RPMI7951 (cell line): Measurements from ENCODE around the gene CEP72. TPM values are rescaled to one million over a fixed set of nuclear protein-coding genes. Genes with fewer than 3 reads are reported as not detected.
A peak's percentile ranks its signal among the peaks of the same experiment; 100 is the strongest.

Experiments
- DNase-seq: peaks from one replicate; pipeline ENCODE4 v3.0.0-alpha.2; 2012; ENCODE audit warnings: low read depth
- total RNA-seq: library from RNA; depleted of rRNA; stranded (reverse); fragments of >200 nt; shearing (Covaris generic); gene quantifications from 2 replicates; pipeline ENCODE4 v1.2.3, GENCODE V29; 2014

CEP72 gene
- total RNA-seq, 1 experiment from 2014 or later, result 3.7 TPM

DNA sequence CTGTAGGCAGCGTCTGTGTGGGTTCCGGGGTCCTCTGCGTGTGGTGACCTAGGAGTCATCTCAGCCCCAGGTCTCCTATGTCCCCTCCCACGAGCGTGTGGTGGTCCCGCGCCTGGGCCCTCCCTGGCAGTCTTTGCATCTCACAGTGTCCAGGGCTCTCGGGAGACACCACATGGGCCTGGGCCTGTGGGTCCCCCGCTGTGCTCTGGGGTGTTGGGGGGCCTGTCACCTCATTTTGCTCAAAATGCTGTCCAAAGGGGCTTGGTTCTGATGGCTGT lies 27.1 kb downstream of the CEP72 start:
- no peak for DNase-seq

DNA sequence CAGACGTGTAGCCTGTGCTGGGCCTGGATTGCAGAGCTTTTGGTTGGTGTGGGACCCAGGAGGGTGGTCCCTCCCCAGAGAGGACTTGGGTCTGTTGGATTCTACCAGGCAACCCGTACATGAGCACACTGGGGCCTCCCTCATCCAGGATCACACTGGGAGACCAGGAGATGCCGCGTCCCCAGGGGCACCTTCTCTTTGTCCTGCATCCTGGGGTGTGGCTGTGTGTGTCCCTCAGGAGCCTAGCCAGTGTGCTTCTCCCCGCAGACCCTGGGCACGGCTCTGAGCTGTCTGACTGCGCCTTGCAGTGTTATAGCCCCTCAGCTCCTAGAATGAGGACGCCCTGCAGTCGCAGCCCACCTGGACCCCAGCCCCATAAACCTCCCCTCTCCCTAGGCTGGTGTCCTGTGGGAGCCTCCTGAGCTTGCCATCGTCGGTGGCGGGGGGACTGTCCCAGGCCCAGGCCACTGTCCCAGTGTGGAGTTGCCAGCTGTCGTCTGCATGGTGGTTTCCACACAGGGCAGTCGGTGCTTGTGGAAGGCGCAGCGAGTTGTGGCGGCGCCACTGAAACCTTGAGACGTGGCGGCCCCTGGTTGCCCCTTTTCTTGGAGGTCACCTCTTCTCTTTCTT lies 27.6 kb downstream of the CEP72 start:
- DNase-seq, result no peak

DNA sequence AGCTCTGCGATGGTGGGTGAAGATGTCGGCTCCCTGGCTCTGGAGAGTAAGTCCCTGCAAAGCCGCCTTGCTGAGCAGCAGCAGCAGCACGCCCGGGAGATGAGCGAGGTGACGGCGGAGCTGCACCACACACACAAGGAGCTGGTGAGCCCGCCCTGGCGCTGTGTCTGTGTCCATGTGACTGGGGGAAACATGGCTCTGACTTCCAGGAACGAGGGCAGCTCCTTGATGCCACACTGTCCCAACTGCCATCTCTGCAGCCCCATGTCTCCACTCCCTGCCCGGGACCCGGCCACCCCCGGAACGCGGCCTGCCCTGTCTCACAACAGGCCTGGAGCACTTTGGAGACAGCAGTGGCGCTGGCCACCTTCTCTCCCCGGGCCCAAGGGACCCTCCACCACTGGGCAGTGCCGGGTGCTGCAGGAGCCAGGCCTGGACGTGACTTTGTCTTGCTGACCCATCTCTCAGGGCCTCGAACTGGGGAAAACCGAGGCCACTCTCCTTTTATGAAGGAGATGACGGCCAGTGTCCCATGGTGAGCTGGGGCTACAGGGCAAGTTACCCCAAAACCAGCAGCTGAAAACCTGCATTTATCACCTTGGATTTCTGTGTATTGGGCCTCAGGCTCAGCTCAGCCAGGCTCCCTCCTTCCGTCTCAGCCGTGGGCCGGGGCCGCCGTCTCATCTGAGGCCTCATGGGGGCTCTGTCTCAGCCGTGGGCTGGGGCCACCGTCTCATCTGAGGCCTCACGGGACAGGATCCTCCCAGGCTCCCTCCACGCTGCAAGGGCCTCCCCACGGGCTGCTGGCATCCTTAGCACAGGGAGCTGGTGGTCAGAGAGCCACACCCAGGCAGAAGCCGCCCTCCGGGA lies 28.6 kb downstream of the CEP72 start:
- DNase-seq, result no peak

DNA sequence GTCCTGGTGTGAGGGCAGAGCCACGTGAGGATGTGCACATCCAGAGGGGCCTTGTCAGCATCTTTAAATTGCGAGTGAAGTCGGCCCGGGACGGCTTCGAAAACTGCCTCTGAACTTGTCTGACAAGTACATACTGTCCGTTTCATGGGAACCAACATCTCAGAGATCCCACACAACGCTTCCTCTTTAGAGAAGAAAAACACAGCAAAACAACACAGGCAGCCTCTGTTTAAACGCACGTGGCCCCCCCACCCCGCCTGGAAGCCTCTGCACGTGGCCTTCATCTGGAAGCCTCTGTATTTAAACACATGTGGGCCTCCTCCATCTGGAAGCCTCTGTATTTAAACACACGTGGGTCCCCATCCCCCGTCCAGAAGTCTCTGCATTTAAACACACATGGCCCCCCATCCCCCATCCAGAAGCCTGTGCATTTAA lies 29.2 kb downstream of the CEP72 start:
- no peak for DNase-seq

DNA sequence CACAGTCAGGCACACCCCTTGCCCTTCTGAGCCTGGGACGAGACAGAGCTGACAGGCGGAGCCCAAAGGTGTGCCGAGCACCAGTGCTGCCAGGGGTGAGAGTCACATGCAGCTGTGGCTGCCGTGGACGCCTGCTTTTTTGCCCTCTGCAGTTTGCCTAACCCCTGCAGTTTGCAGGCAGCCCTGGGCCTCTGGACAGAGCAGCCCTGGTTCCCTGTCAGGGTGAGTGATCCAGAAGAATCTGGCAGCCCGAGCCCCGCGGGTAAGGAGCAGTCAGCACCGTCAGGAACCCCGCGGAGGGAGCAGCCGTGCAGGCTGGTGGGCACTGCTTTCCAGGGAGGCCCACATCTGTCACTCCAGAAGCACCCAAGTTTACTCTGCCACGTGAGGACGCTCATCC lies 30.3 kb downstream of the CEP72 start:
- DNase-seq, result no peak

DNA sequence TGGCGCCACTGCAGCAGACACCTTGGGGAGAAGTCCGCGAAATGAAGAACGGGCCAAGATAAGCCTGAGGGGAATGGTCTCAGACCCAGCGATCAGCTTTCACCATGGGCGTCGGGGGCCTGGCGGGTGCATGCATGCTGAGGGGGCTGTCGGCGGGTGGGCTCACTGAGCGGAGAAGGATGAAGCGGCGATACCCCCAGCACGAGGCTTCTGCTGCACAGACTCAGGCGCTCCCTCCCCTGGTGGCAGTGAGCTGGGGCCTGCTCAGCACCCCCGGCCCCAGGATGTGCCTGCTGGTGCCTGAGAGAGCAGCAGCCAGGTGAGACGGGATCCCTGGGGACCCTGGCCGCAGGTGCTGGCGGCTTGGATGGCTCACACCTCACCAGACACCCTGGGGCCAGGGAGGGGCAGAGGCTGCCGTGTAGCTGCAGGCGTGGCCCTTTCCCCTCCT lies 31.2 kb downstream of the CEP72 start:
- DNase-seq, result no peak

DNA sequence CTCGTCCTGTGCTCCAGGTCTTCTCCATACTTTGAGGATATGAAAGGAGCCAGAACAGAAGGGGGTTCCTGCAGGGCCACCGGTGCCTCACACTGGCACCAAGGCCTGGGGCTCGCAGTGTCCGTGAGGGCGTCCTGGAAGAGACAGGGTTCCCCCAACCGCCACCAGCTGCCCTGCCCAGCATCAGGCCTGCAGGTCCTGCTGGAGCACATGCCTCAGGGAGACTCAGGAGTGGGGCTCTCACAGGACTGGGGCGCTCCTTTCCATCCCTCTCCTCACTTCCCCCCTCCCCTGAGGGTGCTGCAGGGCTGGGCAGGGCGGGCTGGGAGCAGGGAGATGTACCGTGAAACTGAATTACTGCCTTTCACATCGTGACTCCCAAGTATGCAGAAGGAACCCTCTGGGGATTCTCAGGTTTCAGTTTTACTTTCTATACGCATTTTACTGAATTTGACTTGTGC lies 31.7 kb downstream of the CEP72 start:
- no peak for DNase-seq

DNA sequence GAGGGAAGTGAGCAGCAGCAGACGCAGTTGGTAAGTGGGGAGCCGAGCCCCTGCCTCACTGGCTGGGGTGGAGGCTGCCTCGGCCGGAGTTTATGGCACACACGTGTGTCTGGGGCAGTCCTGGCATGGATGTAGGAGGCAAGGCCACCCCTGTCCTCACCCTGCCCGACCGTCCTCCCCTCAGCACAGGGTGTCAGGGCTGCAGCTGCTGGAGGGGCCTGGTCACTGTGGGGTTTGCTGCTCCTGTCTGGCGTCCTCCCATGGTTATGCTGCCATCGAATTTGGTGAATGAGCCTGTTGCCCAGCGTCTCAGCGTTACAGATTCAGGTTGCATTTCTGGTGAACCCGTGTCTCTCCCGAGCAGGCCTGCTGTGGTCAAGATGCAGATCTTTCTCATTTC lies 32.4 kb downstream of the CEP72 start:
- no peak for DNase-seq

DNA sequence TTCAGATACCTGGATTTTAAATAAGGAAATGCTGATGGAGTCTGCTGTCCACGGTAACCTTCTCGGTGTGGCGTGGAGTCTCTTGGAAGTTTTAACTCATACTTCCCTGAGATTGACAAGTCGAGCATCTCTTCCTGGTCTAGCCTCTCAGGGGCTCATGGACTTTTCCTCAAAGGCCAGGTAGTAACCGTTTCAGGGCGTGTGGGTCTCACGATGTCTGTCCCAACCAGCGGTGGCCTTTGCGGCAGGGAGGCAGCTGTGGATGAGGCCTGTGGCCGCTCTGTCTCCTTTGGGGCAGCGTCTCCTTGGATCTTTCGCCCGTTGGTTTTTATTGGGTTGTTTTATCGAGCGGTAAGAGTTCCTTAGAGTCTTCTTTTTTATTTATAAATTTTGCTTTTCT lies 32.8 kb downstream of the CEP72 start:
- no peak for DNase-seq

DNA sequence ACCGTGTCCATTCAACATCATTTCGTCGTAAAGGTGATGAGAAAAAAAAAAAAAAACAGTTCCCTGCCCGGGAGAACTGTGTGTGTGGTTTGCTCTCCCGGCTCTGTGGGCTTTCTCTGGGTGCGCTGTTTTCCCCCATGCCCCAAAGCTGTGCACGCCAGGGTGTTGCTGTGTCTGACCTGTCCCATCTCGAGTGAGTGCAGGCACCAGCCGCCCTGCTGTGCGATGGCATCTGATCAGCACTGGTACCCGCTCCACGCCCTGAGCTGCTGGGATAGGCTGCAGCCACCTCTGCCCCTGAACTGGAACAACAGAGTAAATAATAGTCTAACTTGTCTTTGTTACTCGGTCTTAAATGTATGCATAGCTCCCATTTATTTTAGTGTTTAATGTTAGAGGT lies 33.3 kb downstream of the CEP72 start:
- no peak for DNase-seq

DNA sequence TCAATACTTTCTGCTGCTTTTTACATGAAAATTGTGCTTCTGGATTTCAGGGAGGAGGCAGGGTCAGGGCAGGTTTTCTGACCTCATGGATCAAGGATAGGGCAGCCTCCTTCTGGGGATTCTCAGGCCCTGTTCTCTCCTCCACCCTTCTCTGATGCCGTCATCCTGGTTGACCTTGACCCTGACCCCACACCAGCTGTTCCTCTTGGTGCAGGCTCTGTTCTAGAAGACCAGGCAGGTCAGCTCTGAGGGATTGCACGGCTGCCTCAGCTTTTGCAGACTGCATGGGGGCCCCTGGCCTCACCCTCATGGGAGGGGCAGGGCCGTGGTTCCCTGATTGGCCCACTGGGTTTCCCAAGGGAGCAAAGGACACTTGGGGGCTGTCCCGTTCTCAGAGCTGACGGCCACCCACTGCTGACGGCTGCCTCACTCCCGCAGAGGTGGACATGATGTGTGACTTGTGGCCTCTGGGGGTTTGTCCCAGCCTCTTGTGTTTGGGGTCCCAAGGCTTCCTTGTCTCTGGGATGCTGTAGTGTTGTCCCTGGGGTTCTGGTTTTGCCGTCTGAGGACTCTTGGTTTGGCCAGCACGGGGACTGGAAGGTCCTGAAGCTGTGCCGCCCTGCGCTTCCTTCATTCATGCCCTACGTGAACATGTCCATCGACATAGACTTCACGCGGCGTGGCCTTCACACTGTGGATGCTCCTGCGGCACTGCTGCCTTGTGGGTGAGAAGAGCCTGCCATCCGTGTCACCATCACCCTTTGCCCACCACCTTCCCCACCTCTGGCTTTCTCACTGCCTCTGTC lies 34.5 kb downstream of the CEP72 start:
- no peak for DNase-seq

DNA sequence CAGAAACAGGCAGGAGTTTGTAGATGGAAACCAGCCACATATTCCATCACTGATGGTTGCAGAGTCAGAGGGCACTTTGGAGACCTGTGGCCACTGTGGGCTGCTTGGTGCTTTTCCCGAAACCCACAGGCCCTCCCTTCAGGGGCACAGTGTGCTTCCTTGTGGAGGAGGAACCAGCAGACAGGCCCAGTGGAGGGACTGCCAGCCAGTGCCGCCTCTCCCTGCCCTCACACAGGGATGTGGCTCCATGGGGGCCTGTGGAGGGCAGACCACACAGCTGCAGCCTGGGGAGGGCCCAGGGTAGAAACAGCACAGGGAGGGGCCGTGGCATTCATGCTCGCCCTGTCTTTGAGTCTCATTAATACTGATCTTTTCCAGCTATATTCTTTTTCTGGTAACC lies 35.2 kb downstream of the CEP72 start:
- DNase-seq, result no peak

DNA sequence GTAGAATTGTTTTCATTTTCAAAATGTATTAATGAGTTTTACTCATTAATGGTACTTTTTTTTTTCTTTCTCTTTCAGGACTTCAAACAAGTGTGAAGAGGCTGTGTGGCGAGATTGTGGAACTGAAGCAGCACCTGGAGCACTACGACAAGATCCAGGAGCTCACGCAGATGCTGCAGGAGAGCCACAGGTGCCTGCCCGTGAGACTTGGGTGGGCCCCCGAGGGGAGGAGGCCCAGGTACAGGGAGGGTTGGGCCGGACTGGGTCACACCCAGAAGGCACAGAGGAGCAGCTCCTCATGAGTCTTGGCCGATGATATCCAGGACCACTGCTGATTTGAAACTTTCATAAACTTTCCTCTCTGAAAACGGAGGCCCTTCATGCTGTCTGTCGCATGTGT lies 35.6 kb downstream of the CEP72 start:
- DNase-seq, result no peak

DNA sequence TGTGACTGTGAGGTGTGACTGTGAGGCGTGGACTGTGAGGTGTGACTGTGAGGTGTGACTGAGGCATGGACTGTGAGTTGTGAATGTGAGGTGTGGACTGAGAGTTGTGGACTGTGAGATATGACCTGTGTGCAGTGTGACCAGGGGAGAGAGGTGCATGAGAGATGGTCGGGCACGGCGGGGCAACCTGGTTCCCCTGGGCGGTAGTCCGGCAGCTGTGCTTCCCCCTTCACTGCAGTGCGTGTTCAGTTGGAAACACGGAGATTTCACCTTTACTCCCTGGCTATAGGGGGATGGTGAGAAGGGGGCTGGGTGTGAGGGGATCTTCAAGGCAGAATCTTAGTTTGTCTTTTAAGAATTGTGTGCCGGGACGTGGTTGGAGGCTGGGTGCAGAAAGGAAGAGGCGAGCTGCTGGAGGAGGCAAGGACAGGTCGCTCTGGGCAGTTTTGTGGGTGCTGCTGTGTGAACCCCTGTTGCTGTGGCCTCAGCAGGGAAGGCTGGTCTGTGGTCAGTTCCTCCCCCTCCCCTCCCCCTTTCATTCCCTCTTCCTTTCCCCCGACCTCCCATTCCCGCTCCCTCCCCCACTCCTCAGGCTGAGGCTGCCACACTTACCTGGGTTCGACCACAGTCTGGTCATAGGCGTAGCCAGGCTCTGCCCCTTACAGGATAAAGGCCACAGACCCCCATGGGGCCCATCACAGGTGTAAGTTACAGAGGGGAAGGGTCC lies 39.3 kb downstream of the CEP72 start:
- no peak for DNase-seq

DNA sequence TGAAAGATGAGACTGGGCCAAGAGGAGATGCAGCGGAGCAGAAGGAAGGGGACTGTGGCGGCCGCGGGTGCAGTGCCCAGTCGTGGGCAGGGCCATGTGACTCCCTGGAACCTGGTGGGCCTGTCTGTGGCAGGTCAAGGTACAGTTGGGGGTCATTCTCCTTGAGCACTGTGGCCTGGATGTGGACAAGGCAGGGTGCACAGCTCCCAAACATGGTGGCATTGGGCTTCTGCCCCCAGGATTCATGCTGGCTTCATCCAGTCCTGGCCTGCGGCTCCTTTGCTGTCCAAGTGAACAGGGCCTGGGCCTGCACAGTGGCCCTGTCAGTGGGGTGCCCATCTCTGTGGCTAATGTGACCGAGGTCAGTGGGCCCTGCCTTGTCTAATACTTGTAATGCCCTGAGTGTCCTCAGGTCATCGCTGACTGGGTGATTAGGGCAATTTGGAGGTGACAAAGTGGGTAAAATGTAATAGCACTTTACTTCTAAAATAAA lies 39.9 kb downstream of the CEP72 start:
- no peak for DNase-seq

DNA sequence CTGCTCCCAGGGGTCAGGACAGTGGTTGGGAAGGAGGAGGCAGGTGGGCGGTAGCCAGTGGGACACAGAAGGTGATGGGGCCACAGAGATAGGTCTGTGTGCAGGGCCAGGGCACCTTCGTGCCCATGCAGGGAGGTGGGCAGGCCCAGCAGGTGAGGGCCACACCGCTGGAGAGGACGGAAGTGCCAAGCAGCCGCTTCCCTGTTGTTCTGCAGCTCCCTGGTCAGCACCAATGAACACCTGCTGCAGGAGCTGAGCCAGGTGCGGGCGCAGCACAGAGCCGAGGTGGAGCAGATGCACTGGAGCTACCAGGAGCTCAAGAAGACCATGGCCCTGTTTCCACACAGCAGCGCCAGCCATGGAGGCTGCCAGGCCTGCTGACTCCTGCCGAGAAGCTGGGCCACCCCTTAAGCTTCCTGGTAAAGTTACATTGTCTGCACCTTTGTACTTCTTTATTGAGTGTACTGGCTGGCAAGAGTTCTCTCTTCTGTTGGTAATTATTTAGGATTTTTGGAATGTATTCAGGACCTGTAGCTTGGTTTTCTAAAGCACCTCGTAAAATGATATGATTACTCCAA lies 40.7 kb downstream of the CEP72 start:
- no peak for DNase-seq

DNA sequence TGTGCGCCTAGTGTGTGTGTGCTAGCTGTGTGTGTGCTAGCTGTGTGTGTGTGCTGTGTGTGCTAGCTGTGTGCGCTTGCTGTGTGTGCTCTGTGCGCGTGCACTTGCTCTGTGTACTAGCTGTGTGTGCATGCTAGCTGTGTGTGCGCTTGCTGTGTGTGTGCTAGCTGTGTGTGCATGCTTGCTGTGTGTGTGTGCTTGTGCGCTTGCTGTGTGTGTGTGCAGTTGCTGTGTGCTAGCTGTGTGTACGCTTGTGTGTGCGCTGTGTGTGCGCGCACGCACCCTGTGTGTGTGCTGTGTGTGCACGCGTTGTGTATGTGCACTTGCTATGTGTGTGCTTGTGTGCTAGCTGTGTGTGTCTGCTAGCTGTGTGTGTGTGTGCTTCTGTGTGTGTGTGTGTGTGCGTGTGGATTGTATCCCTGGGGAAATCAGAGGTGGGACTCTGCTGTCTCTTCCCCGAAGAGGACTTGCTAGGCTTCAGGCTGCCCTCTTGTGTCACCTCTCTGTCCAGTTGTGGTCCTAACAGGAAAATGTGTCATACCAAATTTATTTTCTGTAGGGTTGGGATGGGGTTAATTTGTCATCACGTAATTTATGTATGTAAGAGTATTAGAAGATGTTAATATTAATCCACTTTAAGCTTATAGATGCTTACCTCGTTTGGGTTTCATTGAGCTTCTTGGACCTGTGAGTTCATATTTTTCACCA lies 42.1 kb downstream of the CEP72 start:
- DNase-seq, result no peak

DNA sequence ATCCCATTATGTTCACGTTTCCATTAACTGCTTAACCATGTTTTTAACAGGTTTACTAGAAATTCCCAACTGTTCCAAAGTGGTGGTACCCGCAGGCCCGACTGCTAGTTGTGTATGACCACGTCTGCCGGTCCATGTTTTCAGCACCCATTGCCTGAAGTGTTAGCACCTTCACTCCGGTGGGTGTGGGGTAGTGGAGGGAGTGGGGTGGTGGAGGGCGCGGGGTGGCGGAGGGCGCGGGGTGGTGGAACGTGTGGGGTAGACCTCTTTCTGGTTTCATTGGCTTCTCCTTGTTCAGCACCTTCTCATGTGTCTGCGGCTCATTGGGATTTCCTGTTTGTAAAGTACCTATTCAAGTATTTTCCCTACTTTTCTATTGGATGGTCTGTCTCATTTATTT lies 43.3 kb downstream of the CEP72 start:
- no peak for DNase-seq

DNA sequence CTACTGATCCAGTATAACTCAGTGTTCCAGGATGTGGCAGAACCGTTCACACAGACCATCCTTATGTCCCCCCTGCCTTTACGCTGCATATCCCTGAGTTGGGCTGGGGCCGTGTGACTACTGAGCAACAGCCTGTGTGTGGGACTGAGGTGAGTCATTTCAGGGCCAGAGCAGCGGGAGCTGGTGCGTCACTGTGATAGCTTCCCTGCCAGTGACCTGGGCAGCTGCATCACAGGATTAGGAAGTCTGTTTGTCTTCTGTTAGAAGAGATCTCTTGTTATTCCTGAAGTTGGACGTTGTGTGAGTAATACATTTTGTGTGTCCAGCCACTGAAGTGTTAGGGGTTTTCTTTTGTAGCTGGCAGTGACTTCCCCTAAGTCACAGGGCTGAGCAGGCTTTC lies 45.4 kb downstream of the CEP72 start:
- DNase-seq, result peak; percentile 87

DNA sequence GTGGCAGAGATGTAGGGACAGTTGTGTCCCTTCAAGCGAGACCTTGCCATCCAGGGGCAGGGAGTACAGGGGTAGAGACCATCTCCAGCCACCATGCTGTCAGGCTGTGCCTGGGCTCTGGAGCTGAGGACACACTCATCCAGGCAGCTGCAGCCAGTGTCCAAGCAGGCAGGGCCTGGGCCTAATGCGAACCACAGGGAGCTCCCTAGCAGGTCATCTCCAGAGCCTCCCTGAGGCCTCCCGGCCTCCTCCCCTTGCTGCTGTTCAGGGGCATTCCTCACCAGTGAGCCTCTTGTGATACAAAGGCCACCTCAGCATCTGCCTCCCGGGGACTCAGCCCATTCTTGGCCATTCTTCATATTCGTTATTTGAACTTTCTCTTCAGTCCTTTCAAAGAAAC lies 46.0 kb downstream of the CEP72 start:
- no peak for DNase-seq
